Prostate gland (tissue), 2 donors: Measurements from ENCODE around the gene FARS2. TPM values are rescaled to one million over a fixed set of nuclear protein-coding genes. Genes with fewer than 3 reads are reported as not detected.

Experiments
- DNase-seq: peaks from one replicate; pipeline ENCODE4 v3.0.0-alpha.2; 2019; ENCODE audit warnings: low spot score
- H3K27ac ChIP-seq, 2 donors: fragments of 200-600 bp; sonication (generic); 2 replicates each; pipeline ENCODE4 v1.5.1; 2017 to 2019
- H3K27me3 ChIP-seq: fragments of 200-600 bp; sonication (generic); replicated peaks from 2 replicates; pipeline ENCODE4 v1.5.1; 2019; ENCODE audit not compliant: insufficient read depth
- H3K36me3 ChIP-seq, 2 donors: fragments of 200-600 bp; sonication (generic); 1 replicate in 1 of 2; 2 replicates in 1 of 2; pipeline versions ENCODE4 v1.5.1 to v1.8.1; 2017 to 2019
- H3K4me1 ChIP-seq: fragments of 200-600 bp; sonication (generic); replicated peaks from 2 replicates; pipeline ENCODE4 v1.5.1; 2019
- H3K4me3 ChIP-seq, 2 donors: fragments of 200-600 bp; sonication (generic); 2 replicates each; pipeline ENCODE4 v1.5.1; 2017 to 2019
- H3K9me3 ChIP-seq: fragments of 200-600 bp; sonication (generic); 2 replicates; pipeline ENCODE4 v1.5.1; 2017
- CTCF ChIP-seq, 4 experiments: fragments of 200-600 bp in 2 of 4; fragments of 450-650 bp in 2 of 4; sonication (generic) in 2 of 4; IDR thresholded peaks; 1 replicate in 3 of 4; 2 replicates in 1 of 4; pipeline ENCODE4 v1.5.1; 2016 to 2019; ENCODE audit warnings: antibody characterized with exemption in 4 of 4, mild to moderate bottlenecking in 2 of 4, moderate library complexity in 2 of 4
- POLR2A ChIP-seq: fragments of 450-650 bp; IDR thresholded peaks from one replicate; pipeline ENCODE4 v1.6.1; 2016; ENCODE audit warnings: antibody characterized with exemption, mild to moderate bottlenecking
- POLR2AphosphoS5 ChIP-seq: sonication (generic); formaldehyde crosslinking; IDR thresholded peaks from one replicate; pipeline ENCODE4 v1.6.1; 2017; ENCODE audit warnings: antibody characterized with exemption
- WGBS: methylation state at CpG from one replicate; pipeline ENCODE4 v1.1.5; 2018; 5-methylcytosine and 5-hydroxymethylcytosine counted together
- intact Hi-C: fragments of 100-400 bp; cut with DNase I; formaldehyde crosslinking; loops from one replicate; pipeline ENCODE4 v1.14.2; 2022
- total RNA-seq, 2 donors: library from RNA; depleted of rRNA; stranded (reverse); fragments of >200 nt; gene quantifications; one replicate each; pipeline ENCODE4 v1.1.0, GENCODE V29; 2016

Gene FARS2
- total RNA-seq, 2 donors from 2014 or later: 11.6 to 19.5 TPM

GRCh38 chr6:5728351-5729079 lies 467.2 kb downstream of the FARS2 start:
- DNase-seq: no peak
- intact Hi-C loops: no loop called here

GRCh38 chr6:5729080-5729434 lies 467.7 kb downstream of the FARS2 start:
- no peak overlapping the region for H3K4me3 ChIP-seq
- no peak overlapping the region for H3K27ac ChIP-seq
- H3K9me3 ChIP-seq: no peaks in the 10 kb centered on the region
- WGBS: 73% methylated on average over 8 of the region's 8 CpGs
- H3K36me3 ChIP-seq: no peaks in the 10 kb centered on the region
- no peak for DNase-seq
- no peaks in the 10 kb centered on the region for H3K27me3 ChIP-seq
- TF ChIP-seq POLR2A (no peak), POLR2AphosphoS5 (no peak), CTCF (IDR thresholded peaks at IDR 0.05) (no peak)
- intact Hi-C loops: no loop called here
- H3K4me1 ChIP-seq: no peaks in the 10 kb centered on the region

More at GRCh38 chr6:5728351-5729079, 467.2 kb downstream of the FARS2 start:
- Histone ChIP-seq H3K4me3 (no peak overlapping the region), H3K27me3 (no peaks in the 10 kb centered on the region), H3K36me3 (no peaks in the 10 kb centered on the region), H3K9me3 (no peaks in the 10 kb centered on the region), H3K4me1 (no peaks in the 10 kb centered on the region), H3K27ac (no peak overlapping the region)
- WGBS: 87% methylated on average over 16 of the region's 16 CpGs
- TF ChIP-seq CTCF (IDR thresholded peaks at IDR 0.05) (no peak), POLR2A (no peak), POLR2AphosphoS5 (no peak)

- DNase-seq: no peak
- WGBS: 68% methylated on average over 4 of the region's 4 CpGs
- no peak for TF ChIP-seq POLR2AphosphoS5
- TF ChIP-seq POLR2A: no peak
- no peak for TF ChIP-seq CTCF (IDR thresholded peaks at IDR 0.05)
- intact Hi-C loops: no loop called here
- Histone ChIP-seq H3K4me3 (no peak overlapping the region), H3K9me3 (no peaks in the 10 kb centered on the region), H3K36me3 (no peaks in the 10 kb centered on the region), H3K27ac (no peak overlapping the region), H3K27me3 (no peaks in the 10 kb centered on the region), H3K4me1 (no peaks in the 10 kb centered on the region)
Observed at GRCh38 chr6:5729813-5730517, 468.7 kb downstream of the FARS2 start.

GRCh38 chr6:5730585-5731263 lies 469.4 kb downstream of the FARS2 start:
- TF ChIP-seq POLR2AphosphoS5 (no peak), CTCF (IDR thresholded peaks at IDR 0.05) (no peak), POLR2A (no peak)
- intact Hi-C loops: no loop called here
- no peak for DNase-seq
- no peaks in the 10 kb centered on the region for H3K4me1 ChIP-seq
- no peak overlapping the region for H3K27ac ChIP-seq
- no peaks in the 10 kb centered on the region for H3K27me3 ChIP-seq
- no peaks in the 10 kb centered on the region for H3K9me3 ChIP-seq
- no peak overlapping the region for H3K4me3 ChIP-seq
- no peaks in the 10 kb centered on the region for H3K36me3 ChIP-seq
- 83% methylated on average over 8 of the region's 8 CpGs for WGBS
